ENCODE data around the gene COMP.

The COMP gene

DNA sequence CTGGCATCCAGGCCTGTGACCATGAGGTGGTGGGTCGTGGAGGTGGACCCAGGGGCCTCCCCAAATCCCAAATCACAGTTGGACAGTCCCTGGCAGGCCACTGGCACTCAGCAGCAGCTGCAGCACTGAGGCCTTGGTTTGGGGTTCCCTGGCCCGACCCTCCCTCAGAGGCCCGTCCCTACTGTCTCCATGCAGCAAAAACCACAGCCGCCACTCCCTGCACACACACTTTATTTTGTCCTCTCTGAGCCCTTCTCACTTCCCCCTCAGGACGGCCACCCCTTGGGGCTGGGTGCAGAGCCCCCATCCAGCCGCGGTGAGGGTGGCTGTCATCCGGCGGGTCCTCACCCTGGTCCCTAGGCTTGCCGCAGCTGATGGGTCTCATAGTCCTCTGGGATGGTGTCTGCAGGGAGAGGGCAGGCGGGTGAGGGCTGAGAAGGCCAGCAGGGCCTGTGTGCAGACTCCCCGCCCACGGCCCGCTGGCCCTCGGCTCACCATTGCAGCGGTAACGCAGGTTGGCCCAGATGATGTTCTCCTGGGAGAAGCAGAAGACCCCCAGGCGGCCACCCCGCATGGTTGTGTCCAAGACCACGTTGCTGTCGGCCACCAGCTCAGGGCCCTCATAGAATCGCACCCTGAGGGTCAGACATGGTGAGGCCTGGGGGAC lies 8.4 kb downstream of the COMP start:
- no peak for DNase-seq

DNA sequence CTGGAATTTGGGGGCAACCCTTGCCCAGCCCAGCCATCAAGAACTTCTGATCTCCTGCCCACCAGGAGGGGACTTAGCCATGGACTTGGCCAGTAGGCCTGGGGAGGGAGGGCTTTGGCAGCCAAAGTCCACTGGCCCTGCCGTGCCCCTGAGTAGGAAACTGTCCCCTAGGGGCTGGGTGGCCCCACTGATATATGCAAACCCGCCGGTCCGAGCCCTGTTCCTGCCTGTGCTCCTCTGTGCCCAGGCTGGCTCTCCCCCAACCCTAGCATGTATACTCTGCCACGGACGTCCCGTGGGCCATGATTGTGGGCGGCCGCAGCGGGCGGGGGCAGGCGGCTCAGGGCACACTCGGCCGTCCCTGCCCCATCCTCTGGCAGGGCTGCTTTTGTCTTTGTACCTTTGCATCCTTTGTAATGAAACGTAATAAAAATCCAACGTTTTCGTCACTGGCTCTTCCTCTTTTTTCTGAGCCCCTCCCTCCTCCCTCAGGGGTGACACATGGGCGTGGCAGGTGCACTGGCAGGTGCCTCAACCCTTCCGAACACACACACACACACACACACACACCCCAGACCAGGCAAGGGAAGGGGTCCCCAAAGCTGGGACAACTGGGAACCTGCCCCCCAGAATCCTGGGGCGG lies 9.1 kb downstream of the COMP start:
- no peak for DNase-seq

DNA sequence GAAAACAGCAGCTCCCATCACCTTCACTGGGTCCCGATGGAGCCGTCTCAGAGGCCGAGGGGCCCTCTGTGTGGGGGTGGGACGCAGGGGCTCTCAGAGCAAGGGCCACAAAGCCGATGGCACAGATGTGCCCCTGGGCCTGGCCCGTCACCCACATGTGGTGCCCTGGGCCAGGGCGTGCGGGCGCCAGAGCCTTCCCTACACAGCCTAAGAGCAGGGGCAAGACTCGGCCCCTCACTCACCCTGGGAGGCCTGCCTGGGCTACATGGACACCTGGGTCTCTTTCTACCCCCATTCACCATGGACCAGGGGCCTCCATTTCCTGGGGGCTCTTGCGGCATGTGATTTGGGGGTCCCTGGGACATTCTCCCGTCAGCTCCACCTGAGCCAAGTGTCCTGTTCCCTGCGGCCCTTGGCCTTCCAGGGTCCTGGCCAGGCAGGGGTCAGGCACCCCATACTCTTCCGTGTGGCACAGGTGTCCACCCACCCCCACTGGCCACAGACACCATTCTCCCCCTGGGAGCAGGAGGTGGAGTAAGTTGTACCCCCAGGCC lies 10.0 kb downstream of the COMP start:
- DNase-seq, result no peak

DNA sequence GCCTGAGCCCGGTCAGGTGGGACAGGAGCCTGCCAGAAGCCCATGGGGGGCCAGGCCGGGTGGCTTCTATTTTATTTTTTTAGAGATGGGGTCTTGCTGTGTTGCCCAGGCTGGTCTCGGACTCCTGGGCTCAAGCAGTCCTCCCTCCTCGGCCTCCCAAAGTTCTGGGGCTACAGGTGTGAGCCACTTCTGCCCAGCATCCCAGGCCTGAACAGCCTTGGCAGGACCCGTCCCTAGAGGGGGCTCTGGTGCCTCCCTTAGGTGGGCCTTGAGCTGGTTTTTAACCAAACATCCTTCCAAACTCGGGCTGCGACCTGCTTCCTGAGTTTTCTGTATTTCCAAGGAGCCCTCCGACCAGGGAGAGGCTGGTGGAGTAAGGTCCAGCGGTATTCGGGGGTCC lies 10.5 kb downstream of the COMP start:
- no peak for DNase-seq

DNA sequence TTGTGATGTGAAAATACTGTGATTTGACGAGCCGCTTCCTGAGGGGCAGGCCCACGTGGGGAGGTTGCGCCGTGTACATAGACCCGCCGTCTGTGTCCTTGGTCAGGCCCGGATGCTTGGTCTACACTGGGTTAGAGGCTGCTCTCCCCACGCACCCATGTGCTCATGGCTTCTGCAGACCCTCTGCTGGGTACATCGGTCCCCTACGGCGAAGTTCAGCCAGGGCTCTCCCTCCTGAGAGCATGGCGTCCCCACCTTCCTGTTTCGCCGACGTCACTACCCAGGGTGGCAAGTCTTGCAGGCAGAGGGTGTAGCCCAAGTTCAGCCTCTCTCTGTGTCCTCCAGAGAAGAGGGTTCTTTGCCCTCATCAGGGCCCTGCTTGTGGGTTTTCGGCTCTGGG lies 11.0 kb downstream of the COMP start:
- no peak for DNase-seq

DNA sequence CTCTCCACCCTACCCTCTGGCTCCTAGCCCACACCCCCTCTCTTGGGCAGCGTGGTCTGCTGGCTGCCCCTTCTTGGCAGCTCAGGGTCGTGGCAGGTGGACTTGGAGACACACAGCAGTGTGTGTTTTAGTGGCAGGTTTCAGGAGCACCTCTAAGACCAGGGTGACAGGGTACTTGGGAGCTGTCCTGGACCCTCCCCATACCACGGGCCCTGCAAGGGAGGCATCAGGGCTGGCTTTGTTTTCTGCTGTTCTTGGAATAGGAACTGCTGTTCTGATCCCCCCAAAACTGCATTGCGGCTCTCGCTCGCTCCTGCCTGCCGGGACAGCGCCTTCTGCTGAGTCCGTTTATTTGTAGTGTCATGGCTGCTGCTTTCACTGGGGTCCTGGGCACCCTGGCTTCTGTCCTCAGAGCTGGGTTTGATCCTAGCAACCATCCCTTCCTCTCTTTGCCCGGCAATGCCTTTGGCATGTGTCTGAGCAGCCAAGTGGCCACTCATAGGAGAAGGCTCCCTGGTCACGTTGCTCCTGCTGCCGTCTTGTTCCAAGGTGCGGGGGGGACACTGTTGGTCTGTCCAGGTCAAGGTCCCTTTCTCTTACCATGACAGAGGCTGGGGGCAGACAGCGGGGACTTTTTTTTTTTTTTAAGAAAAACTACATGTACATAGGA lies 12.1 kb downstream of the COMP start:
- no peak for DNase-seq

DNA sequence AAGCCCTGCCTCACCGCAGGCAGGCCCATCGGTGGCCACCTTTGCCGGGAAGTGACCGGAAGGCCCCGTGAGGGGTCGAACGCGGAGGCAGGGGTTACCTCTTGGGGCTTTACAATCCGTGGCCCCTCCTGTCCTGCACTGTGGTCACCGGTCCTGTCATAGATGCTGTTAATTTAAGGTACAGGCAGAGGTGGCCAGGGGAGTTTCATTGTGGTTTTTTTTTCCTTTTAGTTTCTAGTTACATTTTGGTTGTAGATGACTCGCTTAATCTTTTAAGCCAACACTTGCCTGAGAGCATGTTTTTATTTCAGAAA lies 13.1 kb downstream of the COMP start:
- no peak for DNase-seq

DNA sequence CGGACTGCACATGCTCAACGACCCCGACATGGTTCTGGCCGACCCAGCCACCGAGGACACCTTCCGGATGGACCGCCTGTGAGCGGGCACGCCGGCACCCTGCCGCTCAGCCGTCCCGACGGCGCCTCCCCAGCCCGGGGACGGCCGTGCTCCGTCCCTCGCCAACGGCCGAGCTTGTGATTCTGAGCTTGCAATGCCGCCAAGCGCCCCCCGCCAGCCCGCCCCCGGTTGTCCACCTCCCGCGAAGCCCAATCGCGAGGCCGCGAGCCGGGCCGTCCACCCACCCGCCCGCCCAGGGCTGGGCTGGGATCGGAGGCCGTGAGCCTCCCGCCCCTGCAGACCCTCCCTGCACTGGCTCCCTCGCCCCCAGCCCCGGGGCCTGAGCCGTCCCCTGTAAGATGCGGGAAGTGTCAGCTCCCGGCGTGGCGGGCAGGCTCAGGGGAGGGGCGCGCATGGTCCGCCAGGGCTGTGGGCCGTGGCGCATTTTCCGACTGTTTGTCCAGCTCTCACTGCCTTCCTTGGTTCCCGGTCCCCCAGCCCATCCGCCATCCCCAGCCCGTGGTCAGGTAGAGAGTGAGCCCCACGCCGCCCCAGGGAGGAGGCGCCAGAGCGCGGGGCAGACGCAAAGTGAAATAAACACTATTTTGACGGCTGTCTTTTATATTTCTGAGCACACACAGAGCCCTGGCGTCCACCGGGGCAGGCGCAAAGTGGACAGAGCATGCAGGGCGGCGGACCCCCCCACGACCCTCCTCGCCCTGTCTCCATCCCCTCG lies 13.6 kb downstream of the COMP start:
- DNase-seq, result no peak

DNA sequence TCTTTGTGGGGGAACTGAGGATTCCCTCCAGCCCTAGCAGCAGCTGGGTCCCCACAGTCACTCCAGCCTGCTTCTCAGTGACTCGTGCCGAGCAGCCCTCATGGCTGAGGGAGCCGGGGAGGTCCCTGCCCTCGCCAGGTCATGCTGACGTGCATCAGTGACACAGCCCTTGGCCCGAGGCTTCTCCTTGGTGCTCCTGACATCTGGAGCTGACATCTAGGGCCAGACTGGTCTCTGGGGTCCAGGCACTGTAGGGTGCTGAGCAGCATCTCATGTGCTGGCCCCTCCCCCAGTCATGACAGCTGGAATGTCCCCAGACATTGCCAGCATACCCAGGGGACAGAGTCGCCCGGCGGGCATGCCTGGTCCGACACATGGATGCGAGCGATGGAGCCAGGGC lies 14.4 kb downstream of the COMP start:
- DNase-seq, result no peak

DNA sequence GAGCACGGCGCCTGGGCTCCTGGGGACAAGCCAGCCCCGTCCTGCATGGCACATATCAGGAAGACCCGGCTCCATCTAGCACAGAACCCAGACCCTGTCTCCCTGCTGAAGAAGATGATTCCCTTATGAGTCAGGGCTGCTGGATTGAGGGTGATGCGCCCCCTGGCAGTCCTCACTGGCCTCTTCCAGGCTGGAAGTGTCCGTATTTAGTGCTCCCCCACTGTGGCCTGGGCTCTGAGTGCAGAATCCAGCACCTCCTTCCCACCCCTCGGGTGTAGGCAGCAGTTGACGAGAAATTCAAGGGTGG lies 14.9 kb downstream of the COMP start:
- DNase-seq, result no peak

DNA sequence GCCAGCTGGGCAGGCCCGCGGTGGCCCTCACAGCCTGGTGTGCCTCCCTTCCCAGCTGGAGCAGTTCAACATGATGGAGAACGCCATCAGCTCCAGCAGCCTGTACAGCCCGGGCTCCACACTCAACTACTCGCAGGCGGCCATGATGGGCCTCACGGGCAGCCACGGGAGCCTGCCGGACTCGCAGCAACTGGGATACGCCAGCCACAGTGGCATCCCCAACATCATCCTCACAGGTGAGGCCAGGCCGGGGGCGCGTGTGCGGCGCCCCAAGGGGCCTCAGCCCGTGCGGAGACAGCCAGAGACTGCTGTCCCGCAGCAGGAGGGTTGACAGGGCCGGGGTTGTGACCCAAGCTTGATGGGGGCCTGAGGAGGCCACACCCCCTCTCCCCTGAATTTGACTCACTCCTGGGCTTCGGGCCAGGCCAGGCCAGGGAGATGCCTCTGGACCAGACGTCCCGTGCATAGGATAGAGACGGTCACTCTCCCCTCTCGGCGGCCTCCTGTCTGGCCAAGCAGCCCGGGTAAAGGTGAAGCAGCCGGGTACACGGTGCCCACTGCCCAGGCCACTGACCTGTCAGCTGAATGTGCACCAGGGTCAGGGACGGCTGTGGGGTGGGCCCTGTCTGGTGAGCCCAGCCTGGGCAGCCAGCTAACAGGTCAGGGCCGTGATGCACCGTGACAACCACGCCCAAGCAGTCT lies 15.4 kb downstream of the COMP start:
- DNase-seq, result no peak

DNA sequence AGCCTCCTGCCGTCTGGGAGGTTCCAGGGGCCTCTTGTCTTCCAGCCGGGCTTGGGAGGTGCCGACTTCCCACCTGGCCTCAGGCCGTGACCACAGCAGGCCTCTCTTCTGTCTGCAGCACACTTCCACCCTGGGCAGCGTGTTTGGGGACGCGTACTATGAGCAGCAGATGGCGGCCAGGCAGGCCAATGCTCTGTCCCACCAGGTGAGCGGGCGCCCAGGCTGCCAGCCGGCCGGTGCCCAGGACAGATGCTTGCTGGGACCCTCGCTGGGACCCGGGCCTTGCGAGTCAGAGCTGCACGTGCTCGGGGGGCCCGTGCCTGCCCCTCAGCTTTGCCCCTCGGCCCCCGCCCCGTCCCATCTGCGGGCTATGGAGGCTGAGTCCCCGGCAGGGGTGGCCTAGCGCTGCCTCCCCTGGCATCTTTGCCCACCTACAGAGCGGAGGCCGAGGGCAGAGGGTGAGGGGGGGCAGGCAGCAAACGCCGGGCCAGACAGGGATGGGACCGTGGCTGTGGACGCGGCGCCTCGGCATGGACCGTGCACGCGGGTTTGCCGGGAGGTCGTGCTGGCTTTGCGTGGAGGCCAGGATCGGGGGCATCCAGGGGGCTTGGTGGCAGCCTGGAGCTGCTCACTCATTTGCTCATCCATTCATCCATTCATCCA lies 16.2 kb downstream of the COMP start:
- DNase-seq, result no peak

DNA sequence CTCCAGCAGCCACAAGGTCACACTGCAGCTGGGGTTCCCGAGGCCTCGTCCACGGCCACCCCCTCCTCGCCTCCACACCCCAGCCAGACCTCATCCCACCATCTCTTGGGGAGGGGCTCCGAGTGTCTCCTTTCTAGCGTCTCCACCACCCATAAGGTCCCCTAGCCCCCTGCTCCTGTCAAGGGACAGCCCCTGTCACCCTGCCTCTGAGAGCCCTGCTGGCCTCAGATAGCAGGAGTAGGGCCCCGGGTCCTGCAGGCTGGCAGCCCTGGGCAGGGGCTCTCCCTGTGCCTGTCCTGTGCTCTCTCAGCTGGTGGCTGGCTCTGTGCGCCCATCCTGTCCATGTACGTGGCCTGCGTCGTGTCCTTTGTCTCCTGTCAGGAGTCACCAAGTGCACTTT lies 17.0 kb downstream of the COMP start:
- DNase-seq, result no peak

DNA sequence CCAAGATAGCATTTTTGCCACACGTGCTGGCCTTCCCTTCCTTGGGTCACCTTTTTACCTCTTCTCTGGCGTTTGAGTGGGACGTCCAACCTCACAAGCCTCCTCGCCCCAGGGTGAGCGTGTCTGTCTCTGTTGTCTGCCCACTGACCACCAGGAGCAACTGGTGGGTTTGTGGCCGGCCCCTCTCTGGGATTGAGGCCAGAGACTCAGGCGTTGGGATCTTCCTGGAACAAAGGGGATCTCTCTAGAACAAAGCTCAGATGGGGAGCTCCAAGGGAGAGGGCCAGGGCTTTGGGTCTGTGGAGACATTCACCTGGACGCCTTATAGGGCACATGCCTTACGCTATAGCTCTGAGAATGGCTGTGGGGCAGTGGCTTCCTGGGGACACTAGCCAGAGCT lies 17.4 kb downstream of the COMP start:
- no peak for DNase-seq

DNA sequence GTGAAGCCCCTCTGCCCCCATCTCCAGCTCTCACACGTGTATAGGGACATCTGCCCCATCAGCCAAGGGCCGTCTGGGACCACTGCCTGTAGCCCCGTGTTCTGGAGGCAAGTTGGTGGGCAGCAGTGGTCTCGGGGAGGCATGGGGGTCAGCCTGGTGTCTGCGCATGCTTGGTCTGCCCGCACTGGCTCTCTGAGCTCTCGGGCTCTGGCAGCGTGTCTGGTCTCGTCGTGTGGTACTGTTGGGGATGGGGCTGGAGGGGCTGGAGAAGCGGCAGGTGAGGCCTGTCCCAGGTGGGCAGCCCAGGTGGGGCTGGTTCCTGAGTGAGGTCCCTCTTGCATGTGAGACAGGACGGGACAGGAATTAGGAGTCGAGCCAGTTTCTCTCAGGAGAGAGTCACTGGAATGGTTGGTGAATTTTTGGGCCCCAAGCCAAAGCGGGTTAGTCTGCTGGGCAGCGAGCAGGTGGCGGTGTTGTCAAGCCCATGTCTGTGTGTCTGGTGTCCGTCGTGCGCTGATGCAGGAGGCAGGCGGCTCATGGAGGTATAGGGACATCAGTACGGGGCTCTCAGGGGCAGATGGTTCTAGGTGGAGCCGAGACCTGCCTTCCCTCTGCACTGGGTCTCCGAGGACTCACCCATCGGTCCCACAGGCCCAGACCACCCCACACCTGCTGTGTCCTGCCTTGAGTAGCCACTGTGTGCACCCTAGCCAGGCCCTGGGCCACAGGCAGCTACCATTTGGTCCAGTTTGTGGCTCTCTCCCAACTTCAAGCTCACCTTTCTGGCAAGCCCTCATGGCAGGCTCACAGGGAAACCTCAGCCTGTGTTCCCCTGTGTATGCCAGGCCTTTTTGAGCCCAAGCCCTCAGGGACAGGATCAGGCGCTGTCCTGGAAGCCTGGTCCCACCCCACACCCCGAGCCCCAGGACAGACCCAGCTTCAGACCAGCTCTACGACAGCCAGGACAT lies 18.2 kb downstream of the COMP start:
- no peak for DNase-seq

DNA sequence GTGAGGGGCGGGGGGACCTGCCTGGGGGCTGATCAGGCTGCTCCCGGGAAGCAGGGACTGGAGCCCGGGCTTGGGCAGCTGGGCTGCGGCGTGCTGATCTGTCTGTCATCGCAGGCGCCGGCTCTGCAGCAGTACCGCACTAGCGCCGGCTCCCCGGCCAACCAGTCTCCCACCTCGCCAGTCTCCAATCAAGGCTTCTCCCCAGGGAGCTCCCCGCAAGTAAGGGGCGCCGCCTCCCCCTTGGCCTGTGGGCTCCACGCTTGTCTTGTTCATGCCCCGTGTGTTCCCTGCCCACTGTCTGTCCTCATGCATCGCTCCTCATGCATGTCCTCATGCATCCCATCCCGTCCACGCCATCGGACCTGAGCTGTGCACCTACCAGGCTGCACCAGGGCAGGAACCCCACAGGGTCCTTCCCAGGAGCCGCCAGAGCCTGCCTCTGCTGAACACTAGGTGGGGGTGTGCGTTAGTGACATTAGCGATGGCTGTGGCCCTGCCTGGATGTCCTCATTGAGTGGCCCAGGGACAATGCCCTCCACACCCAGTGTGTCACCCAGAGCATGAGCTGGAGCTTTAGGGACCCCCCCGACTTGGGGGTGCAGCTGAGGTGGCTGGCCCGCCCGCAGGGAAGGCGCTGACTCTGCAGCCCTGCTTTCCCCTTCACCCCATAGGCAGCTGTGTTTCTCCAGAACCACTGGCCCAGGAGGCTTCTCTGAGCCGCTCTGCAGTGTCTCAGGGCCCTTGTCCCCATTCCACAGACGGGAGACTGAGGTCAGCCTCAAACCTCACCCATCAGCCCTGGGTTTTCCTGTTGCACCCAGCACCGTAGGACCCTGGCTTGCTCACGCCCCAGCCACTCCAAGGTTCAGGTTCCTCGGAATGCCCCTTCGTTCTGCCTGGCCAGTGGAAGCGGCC lies 19.5 kb downstream of the COMP start:
- no peak for DNase-seq

DNA sequence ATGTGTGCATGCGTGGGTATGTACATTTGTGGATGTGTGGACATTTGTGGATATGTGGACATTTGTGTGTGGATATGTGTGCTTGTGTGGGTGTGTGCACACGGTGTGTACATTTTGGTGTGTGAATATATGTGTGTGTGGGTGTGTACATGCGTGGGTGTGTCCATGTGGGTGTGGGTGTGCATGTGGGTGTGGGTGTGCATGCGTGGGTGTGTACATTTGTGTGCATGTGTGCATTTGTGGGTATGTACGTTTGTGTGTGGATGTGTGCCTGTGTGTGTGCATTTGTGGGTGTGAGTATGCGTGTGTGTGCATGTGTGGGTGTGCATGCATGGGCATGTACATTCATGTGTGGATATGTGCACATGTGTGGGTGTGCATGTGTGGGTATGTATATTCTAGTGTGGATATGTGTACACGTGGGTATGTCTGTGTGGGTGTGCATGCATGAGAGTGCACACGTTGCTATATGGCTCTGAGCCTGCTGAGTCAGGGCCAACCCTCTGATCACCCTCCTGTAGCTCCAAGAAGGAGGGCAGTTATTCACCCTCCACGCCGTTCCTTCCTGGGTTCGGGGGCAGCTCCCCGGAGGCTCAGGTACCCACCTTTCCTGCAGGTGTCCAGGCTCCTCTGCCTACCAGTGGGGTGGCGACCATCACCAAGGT lies 20.3 kb downstream of the COMP start:
- DNase-seq, result no peak

DNA sequence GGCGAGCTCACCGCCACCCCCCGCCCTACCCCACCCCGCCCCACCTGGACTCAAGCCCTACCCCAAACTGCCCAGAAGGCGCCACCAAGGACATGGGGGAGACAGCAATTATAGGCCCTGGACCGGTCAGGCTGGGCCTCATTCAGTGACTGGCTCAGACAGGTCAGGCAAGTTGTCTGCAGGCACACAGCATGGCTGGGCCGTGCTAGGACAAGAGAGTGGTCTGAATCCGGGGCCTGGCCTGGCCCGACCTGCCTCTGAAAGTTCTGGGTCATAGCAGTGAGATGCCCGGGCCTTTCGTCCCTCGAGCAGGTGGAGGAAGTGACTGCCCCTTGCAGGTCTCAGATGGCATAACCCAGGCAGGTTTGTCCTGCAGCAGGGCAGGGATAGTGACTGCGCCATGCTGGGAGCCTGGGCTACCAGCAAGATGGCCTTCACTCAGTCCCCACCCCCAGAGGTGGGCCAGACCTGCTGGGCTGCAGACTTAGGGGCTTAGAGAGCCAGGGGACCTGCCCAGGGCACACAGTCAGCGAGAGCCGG lies 21.0 kb downstream of the COMP start:
- no peak for DNase-seq

Measured in CD4-positive, alpha-beta T cell treated with Interleukin-21 for 1 hour (primary cell).